WI38 (cell line): ENCODE measurements around the gene LLGL1.

Experiments used
- H3K4me3 ChIP-seq: 2 replicates; pipeline ENCODE4 v1.5.1; 2011; ENCODE audit warnings: low read depth, mild to moderate bottlenecking, control low read depth, low read length
- CTCF ChIP-seq: IDR thresholded peaks from 2 replicates; pipeline ENCODE4 v1.5.1; 2012; ENCODE audit warnings: low read depth, mild to moderate bottlenecking, control low read depth, low read length

LLGL1 gene

GRCh38 chr17:18262111-18262510, 36.7 kb downstream of the LLGL1 start:
- no peak overlapping the region for H3K4me3 ChIP-seq
- TF ChIP-seq CTCF: no peak

- TF ChIP-seq CTCF: no peak
- no peak overlapping the region for H3K4me3 ChIP-seq
Measured at GRCh38 chr17:18262641-18263040, 37.2 kb downstream of the LLGL1 start.

- no peak for TF ChIP-seq CTCF
- no peak overlapping the region for H3K4me3 ChIP-seq
Measured at GRCh38 chr17:18263885-18264682, 38.6 kb downstream of the LLGL1 start.

GRCh38 chr17:18267366-18267765, 41.9 kb downstream of the LLGL1 start:
- no peak for TF ChIP-seq CTCF
- no peak overlapping the region for H3K4me3 ChIP-seq

GRCh38 chr17:18267927-18268711, 42.7 kb downstream of the LLGL1 start:
- no peak overlapping the region for H3K4me3 ChIP-seq
- no peak for TF ChIP-seq CTCF

GRCh38 chr17:18270046-18270931, 44.9 kb downstream of the LLGL1 start:
- TF ChIP-seq CTCF: no peak
- H3K4me3 ChIP-seq: no peak overlapping the region
